Measurements from ENCODE around the gene KLK5. TPM values are rescaled to one million over a fixed set of nuclear protein-coding genes. Genes with fewer than 3 reads are reported as not detected.
"Not testable (repeated sequence)": the region's sequence is repeated elsewhere in the genome, so short reads cannot be mapped to it uniquely, and the experiment has no call there.

The KLK5 gene, protein sequence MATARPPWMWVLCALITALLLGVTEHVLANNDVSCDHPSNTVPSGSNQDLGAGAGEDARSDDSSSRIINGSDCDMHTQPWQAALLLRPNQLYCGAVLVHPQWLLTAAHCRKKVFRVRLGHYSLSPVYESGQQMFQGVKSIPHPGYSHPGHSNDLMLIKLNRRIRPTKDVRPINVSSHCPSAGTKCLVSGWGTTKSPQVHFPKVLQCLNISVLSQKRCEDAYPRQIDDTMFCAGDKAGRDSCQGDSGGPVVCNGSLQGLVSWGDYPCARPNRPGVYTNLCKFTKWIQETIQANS
- total RNA-seq (not detected), polyA plus RNA-seq (ENCODE audit: insufficient read depth in 1 of 8, insufficient read length in 8 of 8, low replicate concordance in 1 of 8) (under 1 TPM in 1 of 8 donors, not detected in 7; 0.34 TPM)
- long read RNA-seq, donor 1, result 0 reads
- long read RNA-seq, donor 2, result 0 reads
- long read RNA-seq, donor 3, result 0 reads
- long read RNA-seq, donor 4, result 0 reads
- long read RNA-seq, donor 5, result 0 reads
- long read RNA-seq, donor 6, result 0 reads
- long read RNA-seq, donor 7, result 0 reads
- long read RNA-seq, donor 8, result 0 reads
- long read RNA-seq, donor 9, result 0 reads
- long read RNA-seq, donor 10, result 0 reads
- long read RNA-seq, donor 11, result 0 reads

GRCh38 chr19:50952910-50953309, at the start of gene KLK5:
Gene KLK5, minus strand, starts transcription at chr19:50953038. Its CDS starts 381 bp downstream, at chr19:50952657.
- DNase-seq, result no peak
- no peaks in the 10 kb centered on the region for H3K9me3 ChIP-seq (replicated peaks; ENCODE audit: control insufficient read depth, low read depth, low read length)
- no peak within 1 kb of the TSS for H3K4me3 ChIP-seq (ENCODE audit: low read length)
- no peaks in the 10 kb centered on the region for H3K27me3 ChIP-seq (ENCODE audit: control insufficient read depth, insufficient read depth, low read length)
- no peak within 1 kb of the TSS for H3K27ac ChIP-seq (ENCODE audit: low read length)
- 8% methylated on average over 5 of the region's 7 CpGs for WGBS (ENCODE audit: insufficient coverage)
- no peaks in the 10 kb centered on the region for H3K36me3 ChIP-seq (ENCODE audit: control insufficient read depth, insufficient read depth, low read length)
- no peaks in the 10 kb centered on the region for H3K4me1 ChIP-seq (ENCODE audit: control insufficient read depth, insufficient read depth, low read length)

DNA sequence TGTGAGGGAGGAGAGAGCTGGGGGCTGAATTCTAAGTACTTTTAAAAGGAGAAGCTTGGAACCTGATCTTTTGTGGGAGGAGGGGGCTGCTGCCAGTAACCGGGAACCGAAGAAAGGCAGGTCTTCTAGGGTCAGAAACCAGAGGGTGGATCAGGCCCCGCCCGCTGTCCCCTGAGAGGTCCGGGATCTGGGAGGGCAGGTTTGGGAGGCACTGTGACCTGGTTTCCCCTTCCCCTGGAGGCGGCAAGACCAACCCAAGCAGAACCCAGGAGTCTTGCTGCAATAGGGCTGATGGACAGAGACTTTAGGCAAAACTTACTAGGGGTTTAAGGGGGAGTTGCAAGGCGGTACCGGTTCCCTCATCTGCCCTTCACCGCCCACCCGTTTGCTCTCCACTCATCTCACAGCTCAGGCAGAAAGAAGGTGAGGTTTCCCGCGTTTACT, 49.3 kb upstream of the KLK5 start:
- whole genome bisulfite sequencing (ENCODE audit: insufficient coverage), result 37% methylated on average over 9 of the region's 12 CpGs
- H3K4me1 ChIP-seq (ENCODE audit: control insufficient read depth, insufficient read depth, low read length), result no peaks in the 10 kb centered on the region
- H3K4me3 ChIP-seq (ENCODE audit: low read length), result no peak overlapping the region
- DNase-seq, result no peak
- no peak overlapping the region for H3K27ac ChIP-seq (ENCODE audit: low read length)
- H3K27me3 ChIP-seq (ENCODE audit: control insufficient read depth, insufficient read depth, low read length), result peaks cover 21% of the 10 kb centered on the region
- H3K36me3 ChIP-seq (ENCODE audit: control insufficient read depth, insufficient read depth, low read length), result no peaks in the 10 kb centered on the region
- no peaks in the 10 kb centered on the region for H3K9me3 ChIP-seq (replicated peaks; ENCODE audit: control insufficient read depth, low read depth, low read length)

- Histone ChIP-seq H3K36me3 (ENCODE audit: control insufficient read depth, insufficient read depth, low read length) (no peaks in the 10 kb centered on the region), H3K27me3 (ENCODE audit: control insufficient read depth, insufficient read depth, low read length) (peaks cover 21% of the 10 kb centered on the region), H3K9me3 (replicated peaks; ENCODE audit: control insufficient read depth, low read depth, low read length) (no peaks in the 10 kb centered on the region), H3K4me3 (ENCODE audit: low read length) (no peak within 1 kb of the TSS), H3K4me1 (ENCODE audit: control insufficient read depth, insufficient read depth, low read length) (no peaks in the 10 kb centered on the region), H3K27ac (ENCODE audit: low read length) (no peak within 1 kb of the TSS)
- DNase-seq, result peak; percentile 11
- 6% methylated on average over 2 of the region's 7 CpGs for WGBS (ENCODE audit: insufficient coverage)
These were observed 48.7 kb upstream of the KLK5 start, which contains the start of gene KLK8 for GRCh38 chr19:51001515-51001914. Gene KLK8, minus strand, starts transcription at chr19:51001604. Its CDS starts 437 bp downstream, at chr19:51001167.

DNA sequence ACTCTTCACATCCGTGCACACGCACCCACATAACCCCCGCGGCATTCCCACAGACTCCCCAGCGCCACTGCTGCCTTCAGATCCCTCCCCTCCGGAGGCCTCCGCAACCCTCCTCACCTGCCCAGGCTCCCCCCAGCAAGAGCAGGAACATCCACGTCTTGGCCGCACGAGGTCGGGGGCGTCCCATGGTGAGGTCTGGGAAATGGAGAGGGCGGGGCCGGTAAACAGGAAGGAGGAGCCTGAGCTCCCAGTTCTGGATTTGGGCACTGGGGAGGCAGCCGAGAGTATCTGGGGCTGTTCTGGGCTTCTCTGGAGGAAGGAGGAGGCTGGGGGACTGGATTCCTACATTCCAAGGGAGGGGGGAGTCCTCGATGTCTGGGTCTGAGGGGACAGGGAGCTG, 48.1 kb upstream of the KLK5 start:
- WGBS (ENCODE audit: insufficient coverage), result 25% methylated on average over 10 of the region's 16 CpGs
- no peak for DNase-seq

GRCh38 chr19:51000426-51000825, 47.6 kb upstream of the KLK5 start:
- no peak overlapping the region for H3K27ac ChIP-seq (ENCODE audit: low read length)
- H3K4me1 ChIP-seq (ENCODE audit: control insufficient read depth, insufficient read depth, low read length), result no peaks in the 10 kb centered on the region
- no peak overlapping the region for H3K4me3 ChIP-seq (ENCODE audit: low read length)
- WGBS (ENCODE audit: insufficient coverage), result 87% methylated on average over 5 of the region's 10 CpGs
- H3K27me3 ChIP-seq (ENCODE audit: control insufficient read depth, insufficient read depth, low read length), result peaks cover 21% of the 10 kb centered on the region
- H3K36me3 ChIP-seq (ENCODE audit: control insufficient read depth, insufficient read depth, low read length), result no peaks in the 10 kb centered on the region
- no peaks in the 10 kb centered on the region for H3K9me3 ChIP-seq (replicated peaks; ENCODE audit: control insufficient read depth, low read depth, low read length)
- no peak for DNase-seq

More for the DNA sequence above, 48.1 kb upstream of the KLK5 start:
- Histone ChIP-seq H3K27me3 (ENCODE audit: control insufficient read depth, insufficient read depth, low read length) (peaks cover 21% of the 10 kb centered on the region), H3K9me3 (replicated peaks; ENCODE audit: control insufficient read depth, low read depth, low read length) (no peaks in the 10 kb centered on the region), H3K4me3 (ENCODE audit: low read length) (no peak overlapping the region), H3K36me3 (ENCODE audit: control insufficient read depth, insufficient read depth, low read length) (no peaks in the 10 kb centered on the region), H3K27ac (ENCODE audit: low read length) (no peak overlapping the region), H3K4me1 (ENCODE audit: control insufficient read depth, insufficient read depth, low read length) (no peaks in the 10 kb centered on the region)

DNA sequence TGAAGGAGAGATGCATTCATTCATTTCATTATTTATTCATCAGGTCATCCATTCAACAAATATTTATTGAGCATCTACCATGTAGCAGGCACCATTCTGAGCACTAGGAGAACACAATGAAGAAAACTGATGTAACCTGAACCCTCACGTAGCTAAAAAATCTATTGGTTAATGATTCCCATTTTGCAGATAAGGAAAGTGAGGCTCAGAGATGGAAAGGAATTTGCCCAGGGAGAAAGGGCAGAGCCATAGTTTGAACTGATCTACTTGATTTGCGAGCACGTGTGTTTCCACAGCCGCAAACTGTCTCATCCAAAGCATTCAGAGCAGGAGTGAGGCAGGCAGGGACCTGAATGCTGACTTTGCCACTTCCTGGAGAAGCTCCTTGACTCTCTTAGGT, 45.8 kb upstream of the KLK5 start:
- no peak overlapping the region for H3K4me3 ChIP-seq (ENCODE audit: low read length)
- no peaks in the 10 kb centered on the region for H3K36me3 ChIP-seq (ENCODE audit: control insufficient read depth, insufficient read depth, low read length)
- no peak for DNase-seq
- no peaks in the 10 kb centered on the region for H3K9me3 ChIP-seq (replicated peaks; ENCODE audit: control insufficient read depth, low read depth, low read length)
- 94% methylated on average over 3 of the region's 4 CpGs for WGBS (ENCODE audit: insufficient coverage)
- H3K27ac ChIP-seq (ENCODE audit: low read length), result no peak overlapping the region
- peaks cover 21% of the 10 kb centered on the region for H3K27me3 ChIP-seq (ENCODE audit: control insufficient read depth, insufficient read depth, low read length)
- H3K4me1 ChIP-seq (ENCODE audit: control insufficient read depth, insufficient read depth, low read length), result no peaks in the 10 kb centered on the region

GRCh38 chr19:50998061-50998460, 45.2 kb upstream of the KLK5 start:
- no peak overlapping the region for H3K27ac ChIP-seq (ENCODE audit: low read length)
- H3K4me3 ChIP-seq (ENCODE audit: low read length), result no peak overlapping the region
- H3K4me1 ChIP-seq (ENCODE audit: control insufficient read depth, insufficient read depth, low read length), result no peaks in the 10 kb centered on the region
- H3K27me3 ChIP-seq (ENCODE audit: control insufficient read depth, insufficient read depth, low read length), result peaks cover 21% of the 10 kb centered on the region
- no peaks in the 10 kb centered on the region for H3K9me3 ChIP-seq (replicated peaks; ENCODE audit: control insufficient read depth, low read depth, low read length)
- H3K36me3 ChIP-seq (ENCODE audit: control insufficient read depth, insufficient read depth, low read length), result no peaks in the 10 kb centered on the region
- no peak for DNase-seq
- WGBS (ENCODE audit: insufficient coverage), result 34% methylated on average over 2 of the region's 5 CpGs

DNA sequence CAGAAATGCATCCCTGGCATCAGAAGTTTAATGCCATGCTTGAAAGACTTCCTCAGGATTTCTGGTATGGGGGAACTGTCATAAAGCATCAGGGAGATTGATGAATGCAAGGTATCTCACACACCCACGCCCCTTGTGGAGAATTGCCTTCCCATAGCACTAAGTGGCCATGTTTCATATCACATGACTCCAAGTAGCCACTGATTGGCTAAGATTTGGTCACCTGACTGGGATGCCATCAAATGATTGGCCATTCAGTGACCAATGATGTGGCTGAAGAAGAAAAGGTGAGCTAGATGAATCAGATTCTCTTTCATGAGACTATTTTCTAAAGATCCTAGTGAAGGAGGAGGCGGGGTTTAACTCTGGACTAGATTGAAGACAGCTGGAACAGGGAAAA, 41.3 kb upstream of the KLK5 start:
- Histone ChIP-seq H3K4me3 (ENCODE audit: low read length) (no peak overlapping the region), H3K9me3 (replicated peaks; ENCODE audit: control insufficient read depth, low read depth, low read length) (no peaks in the 10 kb centered on the region), H3K27me3 (ENCODE audit: control insufficient read depth, insufficient read depth, low read length) (no peaks in the 10 kb centered on the region), H3K36me3 (ENCODE audit: control insufficient read depth, insufficient read depth, low read length) (no peaks in the 10 kb centered on the region), H3K27ac (ENCODE audit: low read length) (no peak overlapping the region), H3K4me1 (ENCODE audit: control insufficient read depth, insufficient read depth, low read length) (no peaks in the 10 kb centered on the region)
- no CpG with 5 or more reads among the region's 2 CpGs for WGBS (ENCODE audit: insufficient coverage)
- no peak for DNase-seq

GRCh38 chr19:50992666-50993035, 39.8 kb upstream of the KLK5 start:
- no peak overlapping the region for H3K27ac ChIP-seq (ENCODE audit: low read length)
- no CpG with 5 or more reads among the region's 2 CpGs for WGBS (ENCODE audit: insufficient coverage)
- H3K27me3 ChIP-seq (ENCODE audit: control insufficient read depth, insufficient read depth, low read length), result no peaks in the 10 kb centered on the region

DNA sequence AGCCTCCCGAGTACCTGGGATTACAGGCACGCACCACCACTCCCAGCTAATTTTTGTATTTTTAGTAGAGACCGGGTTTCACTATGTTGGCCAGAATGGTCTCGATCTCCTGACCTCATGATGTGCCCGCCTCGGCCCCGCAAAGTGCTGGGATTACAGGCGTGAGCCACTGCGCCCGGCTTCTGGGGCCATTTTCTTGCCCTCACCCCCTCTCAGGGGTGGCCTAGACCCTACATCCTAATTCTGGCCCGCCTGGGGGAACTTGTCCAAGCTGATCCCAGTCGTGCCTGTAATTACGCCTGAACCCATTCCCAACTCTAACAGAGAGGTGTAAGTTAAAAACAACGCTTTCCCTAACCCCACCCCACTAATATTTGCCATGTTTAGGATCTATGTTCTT, 31.6 kb upstream of the KLK5 start:
- not testable (repeated sequence) for H3K4me1 ChIP-seq (ENCODE audit: control insufficient read depth, insufficient read depth, low read length); H3K9me3 ChIP-seq (replicated peaks; ENCODE audit: control insufficient read depth, low read depth, low read length); DNase-seq; H3K36me3 ChIP-seq (ENCODE audit: control insufficient read depth, insufficient read depth, low read length); H3K4me3 ChIP-seq (ENCODE audit: low read length); H3K27ac ChIP-seq (ENCODE audit: low read length); H3K27me3 ChIP-seq (ENCODE audit: control insufficient read depth, insufficient read depth, low read length)
- WGBS (ENCODE audit: insufficient coverage), result 85% methylated on average over 8 of the region's 14 CpGs

More at GRCh38 chr19:50992666-50993035, 39.8 kb upstream of the KLK5 start:
- H3K4me1 ChIP-seq (ENCODE audit: control insufficient read depth, insufficient read depth, low read length), result no peaks in the 10 kb centered on the region
- no peaks in the 10 kb centered on the region for H3K36me3 ChIP-seq (ENCODE audit: control insufficient read depth, insufficient read depth, low read length)
- DNase-seq, result no peak
- no peaks in the 10 kb centered on the region for H3K9me3 ChIP-seq (replicated peaks; ENCODE audit: control insufficient read depth, low read depth, low read length)
- no peak overlapping the region for H3K4me3 ChIP-seq (ENCODE audit: low read length)
